GM03348 (cell line): Measurements from ENCODE around the gene TUBB8.
"Not testable (repeated sequence)": the region's sequence is repeated elsewhere in the genome, so short reads cannot be mapped to it uniquely, and the experiment has no call there.

ENCODE experiments used
- DNase-seq: peaks from one replicate; pipeline ENCODE4 v3.0.0; 2012; ENCODE audit warnings: low spot score

The TUBB8 gene

GRCh38 chr10:47864-48263 is 1.2 kb downstream of the TUBB8 start:
- DNase-seq = not testable (repeated sequence)

DNA sequence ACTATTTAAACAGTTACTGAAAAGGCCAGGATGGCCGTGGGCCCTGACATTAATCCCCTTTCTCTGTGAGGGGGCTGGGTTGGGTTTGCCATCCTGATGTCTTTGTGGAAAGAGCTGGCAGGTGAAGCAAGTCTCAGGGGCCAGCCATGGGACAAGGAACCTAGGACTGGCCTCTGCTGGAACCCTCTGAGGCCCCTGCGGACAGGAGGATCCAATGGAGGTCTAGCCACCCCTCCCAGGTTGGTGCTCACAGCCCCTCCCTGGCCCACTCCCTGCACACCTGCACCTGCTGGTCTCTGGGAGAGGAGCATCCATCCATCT is 35.8 kb downstream of the TUBB8 start:
- not testable (repeated sequence) for DNase-seq

DNA sequence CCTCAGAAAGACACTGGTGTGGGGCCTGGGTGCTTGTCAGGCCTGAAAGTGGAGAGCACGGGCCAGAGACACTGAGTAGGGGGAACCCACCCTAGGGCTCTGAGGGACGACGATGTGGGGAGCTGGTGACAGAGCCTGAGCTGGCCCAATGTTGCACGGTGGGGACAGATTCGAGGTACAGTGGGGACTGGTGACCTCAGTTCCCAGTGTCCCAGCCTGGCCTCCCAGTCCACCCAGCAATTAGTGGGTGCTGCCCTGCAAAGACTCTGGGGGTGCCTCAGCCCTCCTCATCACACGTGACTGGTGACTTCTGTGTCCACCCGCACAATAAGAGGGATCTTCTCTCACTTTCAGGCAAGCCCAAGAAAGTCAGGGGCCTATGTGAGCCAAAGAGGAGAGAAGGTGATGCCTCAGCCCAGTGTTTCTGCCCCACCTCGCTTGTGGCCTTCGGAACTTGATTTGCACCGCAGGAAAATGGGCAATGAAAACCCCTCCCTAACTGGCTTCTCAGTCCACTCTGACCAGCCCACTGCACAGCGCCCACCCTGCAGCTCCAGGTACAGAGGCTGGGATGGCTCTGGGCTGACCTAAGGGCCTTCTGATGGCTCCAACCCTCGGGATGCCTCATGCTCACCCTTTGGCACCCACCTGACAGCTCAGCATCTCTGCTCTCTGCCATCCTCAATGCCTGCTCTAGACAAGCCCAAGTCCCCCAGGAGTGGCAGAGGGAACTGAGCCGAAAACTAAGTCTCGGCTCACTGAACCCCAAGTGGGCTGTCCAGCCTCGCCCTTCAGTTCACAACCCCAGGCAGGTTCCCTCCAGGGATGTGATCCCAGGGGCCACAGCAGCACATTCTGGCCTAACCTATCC is 36.4 kb downstream of the TUBB8 start:
- DNase-seq = not testable (repeated sequence)

- DNase-seq = not testable (repeated sequence)
Measured at GRCh38 chr10:11260-11659, 37.8 kb downstream of the TUBB8 start.

GRCh38 chr10:10261-10971 is 38.7 kb downstream of the TUBB8 start:
- DNase-seq = not testable (repeated sequence)
